GM10266 (cell line): ENCODE results near the gene OAS1.
"Not testable (repeated sequence)": the region's sequence is repeated elsewhere in the genome, so short reads cannot be mapped to it uniquely, and the experiment has no call there.

ENCODE experiments used
- DNase-seq: peaks from one replicate; pipeline ENCODE4 v3.0.0; 2012; ENCODE audit errors: extremely low spot score
- TF ChIP-seq, protein P1 (sequence below): IDR thresholded peaks from 2 replicates; pipeline ENCODE4 v1.5.1; 2012; ENCODE audit warnings: mild to moderate bottlenecking, low read depth; ENCODE audit not compliant: control insufficient read depth, insufficient read depth; ENCODE audit errors: missing control alignments

Gene OAS1

DNA sequence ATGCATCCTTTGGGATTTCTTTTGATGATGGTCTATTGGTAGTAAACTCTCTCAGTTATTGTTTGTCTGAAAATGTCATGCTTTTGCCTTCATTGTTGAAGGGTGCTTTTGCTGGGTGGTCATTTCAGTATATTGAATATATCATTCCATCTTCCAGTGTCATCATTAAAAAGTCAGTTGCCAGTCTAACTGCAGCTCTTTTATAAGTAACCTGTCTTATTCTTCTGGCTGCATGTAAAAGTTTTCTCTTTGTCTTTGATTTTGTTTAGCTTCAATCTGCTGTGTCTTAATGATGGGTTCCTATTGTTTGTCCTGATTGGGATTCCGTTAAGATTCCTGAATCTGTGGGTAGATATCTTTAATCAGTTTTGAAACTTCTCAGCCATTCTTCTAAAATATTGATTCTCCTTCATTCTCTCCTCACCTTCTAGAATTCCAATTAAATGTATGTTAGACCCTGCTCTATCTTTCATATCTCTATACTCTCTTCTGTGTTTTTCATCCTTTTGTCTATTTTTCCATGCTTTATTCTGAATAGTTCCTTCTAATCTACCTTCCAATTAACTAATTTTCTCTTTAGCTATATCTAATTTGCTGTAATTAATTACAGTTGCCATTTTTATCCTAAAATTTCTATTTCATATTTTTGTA lies 6.4 kb downstream of the OAS1 start:
- TF ChIP-seq, protein P1, sequence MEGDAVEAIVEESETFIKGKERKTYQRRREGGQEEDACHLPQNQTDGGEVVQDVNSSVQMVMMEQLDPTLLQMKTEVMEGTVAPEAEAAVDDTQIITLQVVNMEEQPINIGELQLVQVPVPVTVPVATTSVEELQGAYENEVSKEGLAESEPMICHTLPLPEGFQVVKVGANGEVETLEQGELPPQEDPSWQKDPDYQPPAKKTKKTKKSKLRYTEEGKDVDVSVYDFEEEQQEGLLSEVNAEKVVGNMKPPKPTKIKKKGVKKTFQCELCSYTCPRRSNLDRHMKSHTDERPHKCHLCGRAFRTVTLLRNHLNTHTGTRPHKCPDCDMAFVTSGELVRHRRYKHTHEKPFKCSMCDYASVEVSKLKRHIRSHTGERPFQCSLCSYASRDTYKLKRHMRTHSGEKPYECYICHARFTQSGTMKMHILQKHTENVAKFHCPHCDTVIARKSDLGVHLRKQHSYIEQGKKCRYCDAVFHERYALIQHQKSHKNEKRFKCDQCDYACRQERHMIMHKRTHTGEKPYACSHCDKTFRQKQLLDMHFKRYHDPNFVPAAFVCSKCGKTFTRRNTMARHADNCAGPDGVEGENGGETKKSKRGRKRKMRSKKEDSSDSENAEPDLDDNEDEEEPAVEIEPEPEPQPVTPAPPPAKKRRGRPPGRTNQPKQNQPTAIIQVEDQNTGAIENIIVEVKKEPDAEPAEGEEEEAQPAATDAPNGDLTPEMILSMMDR = no peak
- DNase-seq = no peak

DNA sequence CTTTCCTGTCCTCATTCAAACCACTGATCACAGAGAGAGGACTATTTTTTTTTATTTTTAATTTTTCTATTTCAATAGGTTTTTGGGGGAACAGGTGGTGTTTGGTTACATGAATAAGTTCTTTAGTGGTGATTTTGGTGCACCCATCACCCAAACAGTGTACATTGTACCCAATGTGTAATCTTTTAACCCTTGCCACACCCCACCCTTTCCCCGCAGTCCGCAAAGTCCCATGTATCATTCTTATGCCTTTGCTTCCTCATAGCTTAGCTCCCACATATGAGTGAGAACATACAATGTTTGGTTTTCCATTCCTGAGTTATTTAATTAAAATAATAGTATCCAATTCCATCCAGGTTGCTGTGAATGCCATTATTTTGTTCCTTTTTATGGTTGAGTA lies 7.1 kb downstream of the OAS1 start:
- DNase-seq = not testable (repeated sequence)

DNA sequence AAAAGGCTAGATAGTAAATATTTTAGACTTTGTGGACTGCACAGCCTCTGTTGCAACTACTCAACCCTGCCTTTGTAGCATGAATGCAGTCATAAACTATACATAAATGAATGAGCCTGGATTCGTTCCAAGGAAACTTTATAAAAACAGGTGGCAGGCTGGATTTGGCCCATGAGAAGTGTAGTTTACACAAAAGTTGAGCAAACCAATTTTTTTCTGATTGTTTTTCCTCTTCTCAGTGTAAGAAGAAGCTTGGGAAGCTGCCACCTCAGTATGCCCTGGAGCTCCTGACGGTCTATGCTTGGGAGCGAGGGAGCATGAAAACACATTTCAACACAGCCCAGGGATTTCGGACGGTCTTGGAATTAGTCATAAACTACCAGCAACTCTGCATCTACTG lies 9.5 kb downstream of the OAS1 start:
- TF ChIP-seq, protein P1 = no peak
- DNase-seq = no peak

DNA sequence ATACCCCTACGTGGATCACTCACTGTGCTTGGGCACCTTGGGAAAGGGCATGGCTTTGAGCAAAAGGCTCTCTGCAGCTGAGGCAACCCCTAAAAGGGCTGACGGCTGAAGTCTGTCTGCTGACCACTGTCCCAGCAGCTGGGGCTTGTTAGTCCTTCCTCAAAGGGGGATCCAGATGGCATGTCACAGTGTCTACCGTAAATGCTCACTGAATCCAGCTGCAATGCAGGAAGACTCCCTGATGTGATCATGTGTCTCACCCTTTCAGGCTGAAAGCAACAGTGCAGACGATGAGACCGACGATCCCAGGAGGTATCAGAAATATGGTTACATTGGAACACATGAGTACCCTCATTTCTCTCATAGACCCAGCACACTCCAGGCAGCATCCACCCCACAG lies 12.4 kb downstream of the OAS1 start:
- TF ChIP-seq, protein P1 = no peak
- no peak for DNase-seq

DNA sequence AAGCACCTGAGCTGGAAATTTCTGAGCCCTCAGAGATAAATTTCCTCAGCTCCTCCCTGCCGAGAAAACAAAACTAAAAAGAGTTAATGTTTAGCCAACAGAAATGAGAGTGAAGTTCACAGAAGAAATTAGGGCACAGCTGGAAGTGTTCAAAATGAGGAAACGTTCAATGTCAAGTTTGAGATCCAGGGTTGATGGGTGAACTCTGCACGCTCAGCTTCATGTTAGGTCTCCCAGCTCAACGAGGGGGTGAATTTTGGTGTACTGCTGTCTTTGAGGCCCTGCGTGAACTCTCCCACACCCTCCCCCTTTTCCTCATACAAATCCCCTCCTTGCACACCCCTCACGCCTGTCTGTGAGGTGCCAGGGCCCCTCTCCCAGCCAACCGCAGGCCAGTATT lies 18.2 kb downstream of the OAS1 start:
- no peak for DNase-seq
- TF ChIP-seq, protein P1 = no peak

DNA sequence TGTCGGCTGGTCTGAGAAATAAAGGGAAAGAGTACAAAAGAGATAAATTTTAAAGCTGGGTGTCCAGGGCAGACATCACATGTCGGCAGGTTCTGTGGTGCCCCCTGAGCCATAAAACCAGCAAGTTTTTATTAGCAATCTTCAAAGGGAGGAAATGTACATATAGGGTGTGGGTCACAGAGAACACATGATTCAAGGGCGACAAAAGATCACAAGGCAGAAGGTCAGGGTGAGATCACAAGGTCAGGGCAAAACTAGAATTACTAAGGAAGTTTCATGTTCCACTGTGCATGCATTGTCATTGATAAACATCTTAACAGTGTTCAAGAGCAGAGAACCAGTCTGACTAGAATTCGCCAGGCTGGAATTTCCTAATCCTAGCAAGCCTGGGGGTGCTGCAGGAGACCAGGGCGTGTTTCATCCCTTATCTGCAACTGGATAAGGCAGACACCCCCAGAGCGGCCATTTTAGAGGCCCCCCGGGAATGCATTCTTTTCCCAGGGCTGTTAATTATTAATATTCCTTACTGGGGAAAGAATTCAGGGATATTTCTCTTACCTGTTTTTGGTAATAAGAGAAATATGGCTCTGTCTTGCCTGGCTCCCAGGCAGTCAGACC lies 19.8 kb downstream of the OAS1 start:
- not testable (repeated sequence) for DNase-seq

DNA sequence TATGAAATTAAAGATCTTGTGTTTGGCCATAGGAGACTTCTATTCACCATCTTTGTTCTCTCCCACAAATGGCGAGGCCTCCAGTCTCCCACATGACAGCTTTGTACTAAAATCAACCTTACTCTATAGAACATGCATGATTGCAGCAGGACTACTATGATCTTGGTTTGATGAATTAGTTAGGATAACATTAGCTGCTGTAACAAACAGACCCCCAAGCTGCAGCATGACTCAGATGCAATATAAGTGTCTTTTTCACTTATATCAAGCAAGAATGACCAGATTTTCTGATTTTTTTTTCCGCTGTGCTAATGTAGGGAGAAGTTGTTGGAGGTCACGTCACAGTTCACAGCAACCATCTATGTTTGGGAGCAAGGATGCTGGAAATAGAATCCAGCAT lies 20.7 kb downstream of the OAS1 start:
- TF ChIP-seq, protein P1 = no peak
- no peak for DNase-seq

DNA sequence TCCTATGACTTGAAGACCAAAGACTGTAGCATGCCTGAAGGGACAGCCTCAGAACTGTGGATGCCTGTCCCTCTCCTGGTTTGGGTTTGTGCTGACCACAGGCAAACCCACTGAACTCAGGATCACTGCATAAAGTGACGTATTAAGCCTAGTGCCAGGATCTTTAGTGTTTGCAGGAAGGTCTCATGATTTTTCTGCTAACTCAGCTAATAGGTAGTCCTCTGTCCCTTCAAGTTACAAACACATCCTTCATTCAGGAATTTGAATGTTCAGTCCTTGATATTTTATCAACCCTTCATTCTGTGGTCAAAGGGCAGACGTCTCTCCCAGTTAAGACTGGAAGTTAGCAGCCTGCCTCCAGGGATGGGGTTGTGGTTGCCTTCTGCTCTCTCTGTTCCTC lies 21.2 kb downstream of the OAS1 start:
- DNase-seq = no peak
- TF ChIP-seq, protein P1 = no peak
